ENCODE measurements around the gene HSDL1.

DNA sequence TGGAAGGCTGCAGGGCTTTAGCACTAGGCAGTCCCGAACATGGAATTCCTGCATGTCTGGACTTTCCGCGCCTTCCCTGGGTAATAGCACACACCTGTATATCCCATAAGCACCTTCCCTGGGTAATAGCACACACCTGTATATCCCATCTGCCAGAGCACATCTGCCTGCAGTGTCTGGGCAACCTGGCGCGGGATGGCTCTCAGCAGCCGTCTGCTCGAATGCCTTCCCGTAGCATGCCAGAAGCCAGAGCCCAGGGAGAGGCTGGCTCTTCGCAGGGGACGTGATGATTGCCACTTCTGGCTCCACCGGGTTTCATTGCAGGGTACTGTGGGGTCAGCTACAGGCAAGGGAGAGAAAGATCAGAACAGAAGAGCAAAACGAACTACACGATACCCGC, 49.5 kb downstream of the HSDL1 start:
- TF ChIP-seq CTCF (IDR thresholded peaks at IDR 0.05 in 4 of 5, conservative IDR thresholded peaks at IDR 0.05 in 1 of 5) (no peak), POLR2A (IDR thresholded peaks at IDR 0.05) (no peak)
